Hematopoietic multipotent progenitor cell treated with erythropoietin and hydrocortisone succinate and interleukin-3 and kit ligand, for 15 days (in vitro differentiated cells): ENCODE data around the gene TRPM6.

ENCODE experiments used
- DNase-seq: peaks from one replicate; pipeline ENCODE4 v3.0.0-alpha.2; 2015; ENCODE audit warnings: low spot score

Gene TRPM6

GRCh38 chr9:74773886-74774479 lies 113.7 kb downstream of the TRPM6 start:
- DNase-seq: peak; percentile 79

- no peak for DNase-seq
Observed at GRCh38 chr9:74772121-74772520, 115.6 kb downstream of the TRPM6 start.

GRCh38 chr9:74771672-74772071 lies 116.0 kb downstream of the TRPM6 start:
- DNase-seq: no peak

GRCh38 chr9:74771262-74771585 lies 116.5 kb downstream of the TRPM6 start:
- no peak for DNase-seq

GRCh38 chr9:74770508-74771261 lies 117.0 kb downstream of the TRPM6 start:
- peak; percentile 51 for DNase-seq

GRCh38 chr9:74765481-74765971 lies 122.2 kb downstream of the TRPM6 start:
- DNase-seq: no peak

GRCh38 chr9:74762950-74763349 lies 124.8 kb downstream of the TRPM6 start:
- DNase-seq: no peak

- DNase-seq: no peak
Observed at GRCh38 chr9:74760031-74760700, 127.6 kb downstream of the TRPM6 start.

GRCh38 chr9:74755999-74756398 lies 131.7 kb downstream of the TRPM6 start:
- DNase-seq: no peak

- no peak for DNase-seq
Observed at GRCh38 chr9:74755355-74755754, 132.4 kb downstream of the TRPM6 start.

GRCh38 chr9:74753650-74754049 lies 134.1 kb downstream of the TRPM6 start:
- DNase-seq: no peak

- no peak for DNase-seq
Observed at GRCh38 chr9:74748966-74749365, 138.8 kb downstream of the TRPM6 start.

GRCh38 chr9:74742792-74743730 lies 144.7 kb downstream of the TRPM6 start:
- DNase-seq: no peak

- DNase-seq: no peak
Observed at GRCh38 chr9:74742191-74742790, 145.4 kb downstream of the TRPM6 start.

GRCh38 chr9:74736646-74737045 lies 151.1 kb downstream of the TRPM6 start:
- no peak for DNase-seq

GRCh38 chr9:74735761-74736160 lies 152.0 kb downstream of the TRPM6 start:
- DNase-seq: no peak

- no peak for DNase-seq
Observed at GRCh38 chr9:74729136-74729695, 158.5 kb downstream of the TRPM6 start.

GRCh38 chr9:74728176-74728575 lies 159.5 kb downstream of the TRPM6 start:
- no peak for DNase-seq

GRCh38 chr9:74726581-74726980 lies 161.1 kb downstream of the TRPM6 start:
- DNase-seq: no peak

- no peak for DNase-seq
Observed at GRCh38 chr9:74724317-74724716, 163.4 kb downstream of the TRPM6 start.
